A549 treated with AZD9567 at 1 μM for 4 hours (cell line): ENCODE data around the gene IKZF2. TPM values are rescaled to one million over a fixed set of nuclear protein-coding genes. Genes with fewer than 3 reads are reported as not detected.

ENCODE experiments used
- total RNA-seq: library from RNA; stranded (reverse); fragments of 200-300 nt; extraction: Qiagen RNA extraction; gene quantifications from 5 replicates; pipeline ENCODE4 v1.2.3, GENCODE V29; 2022; ENCODE audit not compliant: insufficient read depth

IKZF2 gene
- total RNA-seq = 0.10 to 1.00 TPM (median 0.16 TPM) in 5 replicates

DNA sequence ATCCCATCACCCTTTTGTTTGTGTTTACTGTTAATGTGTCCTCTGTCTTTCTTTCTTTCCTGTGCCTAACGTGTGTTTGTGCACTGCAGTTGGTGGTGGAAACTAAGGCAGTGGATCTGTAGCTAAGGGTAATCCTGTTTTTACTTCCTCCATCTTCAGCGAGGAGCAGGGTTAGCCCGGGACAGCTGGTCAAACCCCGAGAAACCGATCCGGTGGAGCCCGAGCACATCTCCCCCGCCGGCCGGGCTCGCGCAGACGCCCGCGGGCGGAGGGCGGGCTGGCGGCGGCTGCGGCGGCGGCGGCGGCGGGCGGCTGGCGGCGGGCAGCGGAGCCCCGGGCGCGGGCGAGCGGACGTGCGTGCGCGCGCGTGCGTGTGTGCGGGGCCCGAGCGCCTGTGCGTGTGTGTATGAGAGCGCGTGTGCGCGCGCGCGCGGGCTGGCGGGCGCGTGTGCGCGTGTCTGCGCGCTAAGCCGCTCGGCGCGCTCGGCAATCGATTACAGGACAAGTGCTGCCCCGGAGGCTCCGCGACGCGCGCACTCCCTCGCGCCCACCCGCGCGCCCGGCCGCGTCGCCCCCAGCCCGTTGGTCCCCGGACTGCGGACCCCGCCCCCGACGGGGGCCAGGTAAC is at the start of gene IKZF2:
Gene IKZF2 (minus strand): TSS at position 176 of the 628 bp plus-strand sequence. CDS start 2,983 bp downstream, outside the sequence.

Other genes starting within 250 kb of the IKZF2 start
- 10.3 to 15.2 TPM (median 11.8 TPM) in 5 replicates for gene SPAG16, start 132.9 kb upstream of the IKZF2 start, total RNA-seq